ENCODE measurements around the gene MAN1C1. TPM values are rescaled to one million over a fixed set of nuclear protein-coding genes. Genes with fewer than 3 reads are reported as not detected.
"Not testable (repeated sequence)": the region's sequence is repeated elsewhere in the genome, so short reads cannot be mapped to it uniquely, and the experiment has no call there.

The MAN1C1 gene
- total and polyA plus RNA-seq, 9 of the 15 experiments (the other 6 are each of a cell fraction or from before 2014, with no cell fraction given): 0.04 to 0.44 (median 0.10) TPM; not detected in 3

DNA sequence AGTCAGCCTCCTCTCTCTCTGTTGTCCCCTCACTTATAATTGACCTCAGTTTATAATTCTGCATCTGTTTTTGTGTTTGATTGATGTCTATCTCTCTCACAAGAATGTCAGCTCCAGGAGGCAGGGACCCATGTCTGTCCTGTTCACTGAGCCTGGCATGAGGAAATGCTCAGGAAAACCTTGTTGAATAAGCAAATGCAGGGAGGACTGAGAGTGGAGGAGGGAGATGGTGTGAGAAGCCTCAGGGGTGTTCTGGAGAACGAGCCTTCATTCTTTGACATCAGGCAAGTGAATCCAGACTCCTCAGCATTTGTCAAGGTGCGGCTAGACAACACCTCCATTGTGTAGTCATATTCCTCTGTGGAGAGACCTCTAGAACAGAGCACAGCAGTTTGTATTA lies 45.5 kb downstream of the MAN1C1 start:
- peaks cover 56 to 68% of the 10 kb centered on the region in 2 experiments for H3K27me3 ChIP-seq (ENCODE audit: control insufficient read depth in 2 of 2, insufficient read depth in 2 of 2, low read length in 2 of 2)
- H3K9ac ChIP-seq (ENCODE audit: insufficient read depth in 1 of 2, low read depth in 2 of 2, low read length in 2 of 2): no peak overlapping the region
- no peak overlapping the region for H3K4me3 ChIP-seq
- intact Hi-C loops (cut with micrococcal nuclease) (no loop called here), in situ Hi-C loops (cut with MboI) (no loop called here)
- TF ChIP-seq SRSF1 (IDR thresholded peaks at IDR 0.05; ENCODE audit: low read depth, low read length): no peak
- no peak for TF ChIP-seq SNIP1 (IDR thresholded peaks at IDR 0.05; ENCODE audit: low read depth)
- TF ChIP-seq ZNF263 (CRISPR knock-in tag; IDR thresholded peaks at IDR 0.05; ENCODE audit: borderline replicate concordance): peak; percentile 23; the same call in 1 of the 2 replicates
- TF ChIP-seq ZNF75A (CRISPR knock-in tag; IDR thresholded peaks at IDR 0.05): no peak
- TF ChIP-seq, protein P1, sequence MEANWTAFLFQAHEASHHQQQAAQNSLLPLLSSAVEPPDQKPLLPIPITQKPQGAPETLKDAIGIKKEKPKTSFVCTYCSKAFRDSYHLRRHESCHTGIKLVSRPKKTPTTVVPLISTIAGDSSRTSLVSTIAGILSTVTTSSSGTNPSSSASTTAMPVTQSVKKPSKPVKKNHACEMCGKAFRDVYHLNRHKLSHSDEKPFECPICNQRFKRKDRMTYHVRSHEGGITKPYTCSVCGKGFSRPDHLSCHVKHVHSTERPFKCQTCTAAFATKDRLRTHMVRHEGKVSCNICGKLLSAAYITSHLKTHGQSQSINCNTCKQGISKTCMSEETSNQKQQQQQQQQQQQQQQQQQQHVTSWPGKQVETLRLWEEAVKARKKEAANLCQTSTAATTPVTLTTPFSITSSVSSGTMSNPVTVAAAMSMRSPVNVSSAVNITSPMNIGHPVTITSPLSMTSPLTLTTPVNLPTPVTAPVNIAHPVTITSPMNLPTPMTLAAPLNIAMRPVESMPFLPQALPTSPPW (CRISPR knock-in tag; IDR thresholded peaks at IDR 0.05): no peak
- WGBS (ENCODE audit: insufficient coverage, low coverage, missing lambda C conversion rate): 3% methylated on average over 2 of the region's 2 CpGs
- ChIA-PET POLR2A (interaction anchor here (0.6 to 1.0 kb wide), 3 partner anchors 11 to 25 kb away, joined by 3 to 4 read pairs (median 3); no protein-coding TSS in a partner anchor), CTCF (ENCODE audit: low intra/inter-chr PET ratio) (no interaction called here)
- ATAC-seq: no peak
- H3K4me1 ChIP-seq (replicated peaks in 1 of 2; ENCODE audit: control insufficient read depth in 2 of 2, insufficient read depth in 2 of 2, low read length in 2 of 2): no peaks in the 10 kb centered on the region
- no peak for FAIRE-seq
- H2AFZ ChIP-seq (ENCODE audit: low read depth, low read length): no peak overlapping the region
- no peaks in the 10 kb centered on the region for H3K79me2 ChIP-seq (ENCODE audit: control insufficient read depth, insufficient read depth, low read length)
- no peak overlapping the region for H3K27ac ChIP-seq (ENCODE audit: extremely low read depth, low read depth, low read length)
- H3K9me1 ChIP-seq (ENCODE audit: control insufficient read depth, insufficient read depth, low read length): no peaks in the 10 kb centered on the region
- BruUV-seq (replicated peaks): no TSS peak
- H4K20me1 ChIP-seq (replicated peaks; ENCODE audit: control insufficient read depth, insufficient read depth, low read length): no peaks in the 10 kb centered on the region
- H3K36me3 ChIP-seq (ENCODE audit: control insufficient read depth, insufficient read depth, low read length): no peaks in the 10 kb centered on the region
- H3K4me2 ChIP-seq (ENCODE audit: insufficient read depth, low read length): no peak overlapping the region
- no peaks in the 10 kb centered on the region for H3K9me3 ChIP-seq (replicated peaks; ENCODE audit: control insufficient read depth, insufficient read depth, low read depth, low read length)
- no peak for DNase-seq (ENCODE audit: extremely low read depth in 1 of 4, low spot score in 3 of 4)

GRCh38 chr1:25662959-25663358 lies 46.4 kb downstream of the MAN1C1 start:
- not testable (repeated sequence) for H3K4me2 ChIP-seq (ENCODE audit: insufficient read depth, low read length); ATAC-seq

More at GRCh38 chr1:25662959-25663358, 46.4 kb downstream of the MAN1C1 start:
- H4K20me1 ChIP-seq (replicated peaks; ENCODE audit: control insufficient read depth, insufficient read depth, low read length); H3K27ac ChIP-seq (ENCODE audit: extremely low read depth, low read depth, low read length); H3K9me1 ChIP-seq (ENCODE audit: control insufficient read depth, insufficient read depth, low read length); H3K9ac ChIP-seq (ENCODE audit: insufficient read depth in 1 of 2, low read depth in 2 of 2, low read length in 2 of 2); H3K4me3 ChIP-seq; in situ Hi-C loops (cut with MboI); BruUV-seq (replicated peaks); CTCF ChIA-PET (ENCODE audit: low intra/inter-chr PET ratio); H3K9me3 ChIP-seq (replicated peaks; ENCODE audit: control insufficient read depth, insufficient read depth, low read depth, low read length); FAIRE-seq; intact Hi-C loops (cut with micrococcal nuclease); H3K36me3 ChIP-seq (ENCODE audit: control insufficient read depth, insufficient read depth, low read length); H3K4me1 ChIP-seq (replicated peaks in 1 of 2; ENCODE audit: control insufficient read depth in 2 of 2, insufficient read depth in 2 of 2, low read length in 2 of 2); DNase-seq (ENCODE audit: extremely low read depth in 1 of 4, low spot score in 3 of 4); H2AFZ ChIP-seq (ENCODE audit: low read depth, low read length); H3K79me2 ChIP-seq (ENCODE audit: control insufficient read depth, insufficient read depth, low read length): not testable (repeated sequence)
- 2% methylated on average over 2 of the region's 2 CpGs for WGBS (ENCODE audit: insufficient coverage, low coverage, missing lambda C conversion rate)
- POLR2A ChIA-PET: interaction anchor here (0.6 kb wide), 1 partner anchor 14 kb away, joined by 3 read pairs; no protein-coding TSS in a partner anchor
- peaks cover 55 to 63% of the 10 kb centered on the region in 2 experiments for H3K27me3 ChIP-seq (ENCODE audit: control insufficient read depth in 2 of 2, insufficient read depth in 2 of 2, low read length in 2 of 2)
